ENCODE measurements around the gene CADPS. TPM values are rescaled to one million over a fixed set of nuclear protein-coding genes. Genes with fewer than 3 reads are reported as not detected.

CADPS gene
- total RNA-seq, 1 experiment from 2014 or later, result not detected

DNA sequence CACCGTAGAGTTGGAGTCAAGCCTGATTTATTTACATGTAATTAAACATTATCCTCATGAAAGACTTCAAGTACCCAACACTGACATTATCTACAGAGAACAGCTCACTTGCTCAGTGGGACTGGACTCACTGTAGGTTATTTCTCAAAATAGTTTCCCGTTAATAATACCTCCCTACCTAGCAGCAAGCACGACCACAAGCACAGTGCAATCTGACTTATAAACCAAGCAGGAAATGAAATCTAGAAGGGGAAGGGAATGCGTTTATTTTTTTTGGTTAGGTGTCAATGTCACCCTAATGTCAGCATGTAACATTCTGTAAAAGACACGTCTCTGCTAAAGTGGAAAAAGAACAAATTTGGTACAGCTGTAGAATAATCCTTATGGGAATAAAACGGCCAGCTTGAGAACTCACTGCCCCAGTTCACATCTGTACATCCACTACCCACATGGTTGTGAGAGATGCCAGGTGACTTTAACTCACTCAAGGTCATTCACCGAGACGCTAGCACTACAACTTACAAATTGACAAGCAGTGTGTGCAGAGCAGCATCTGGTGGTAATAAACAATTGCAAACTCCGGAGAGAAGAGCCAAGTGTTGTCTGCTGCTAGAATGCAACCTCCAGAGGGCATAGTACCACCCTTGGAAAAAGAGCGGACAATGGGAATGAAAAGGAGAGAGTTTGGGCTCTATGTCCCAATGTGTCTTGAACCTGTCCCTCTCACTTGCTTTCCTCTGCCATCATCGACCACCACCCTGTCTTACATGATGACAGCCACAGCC lies 242.5 kb downstream of the CADPS start:
- in situ Hi-C loops (cut with HindIII; ENCODE audit: low pct_unique_long_range_greater_than_20kb, low sequenced_read_pairs), result no loop called here
- no peak for ATAC-seq
- BruUV-seq (replicated peaks), result no TSS peak

DNA sequence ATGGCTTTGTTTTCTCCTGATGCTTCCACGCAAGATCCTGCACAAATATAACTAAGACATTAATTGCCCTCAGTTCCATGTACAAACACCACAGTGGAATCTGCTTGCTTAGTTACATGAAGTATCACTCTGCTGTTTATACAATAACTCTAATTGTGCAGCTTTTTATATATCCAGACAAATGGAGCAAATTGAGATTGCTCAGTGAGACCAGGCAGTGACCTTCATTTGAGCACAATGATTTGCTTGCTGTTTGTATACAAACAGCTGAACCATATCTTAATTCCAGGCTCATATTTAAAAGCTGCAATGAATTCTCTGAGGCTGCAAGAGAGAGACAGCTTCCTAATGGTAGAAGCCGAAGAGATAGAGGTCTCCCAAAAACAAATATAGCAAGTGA lies 243.7 kb downstream of the CADPS start:
- Histone ChIP-seq H3K4me1 (ENCODE audit: control insufficient read depth, insufficient read depth, low read length) (no peaks in the 10 kb centered on the region), H3K27me3 (ENCODE audit: control insufficient read depth, insufficient read depth, low read length) (no peaks in the 10 kb centered on the region), H3K27ac (ENCODE audit: low read length) (no peak overlapping the region), H3K4me3 (ENCODE audit: low read depth in 2 of 2, low read length in 2 of 2) (no peak overlapping the region), H3K9me3 (ENCODE audit: control insufficient read depth, insufficient read depth, low read depth, low read length) (no peaks in the 10 kb centered on the region), H3K36me3 (ENCODE audit: control insufficient read depth, insufficient read depth, low read length) (no peaks in the 10 kb centered on the region)
- in situ Hi-C loops (cut with HindIII; ENCODE audit: low pct_unique_long_range_greater_than_20kb, low sequenced_read_pairs), result no loop called here
- no TSS peak for BruUV-seq (replicated peaks)
- POLR2A ChIA-PET, result no interaction called here
- intact Hi-C loops (cut with micrococcal nuclease; ENCODE audit: unreplicated experiment), result no loop called here
- CTCF ChIA-PET, result no interaction called here
- TF ChIP-seq POLR2AphosphoS5 (IDR thresholded peaks at IDR 0.05; ENCODE audit: low read depth, low read length), result no peak
- TF ChIP-seq, protein P1, sequence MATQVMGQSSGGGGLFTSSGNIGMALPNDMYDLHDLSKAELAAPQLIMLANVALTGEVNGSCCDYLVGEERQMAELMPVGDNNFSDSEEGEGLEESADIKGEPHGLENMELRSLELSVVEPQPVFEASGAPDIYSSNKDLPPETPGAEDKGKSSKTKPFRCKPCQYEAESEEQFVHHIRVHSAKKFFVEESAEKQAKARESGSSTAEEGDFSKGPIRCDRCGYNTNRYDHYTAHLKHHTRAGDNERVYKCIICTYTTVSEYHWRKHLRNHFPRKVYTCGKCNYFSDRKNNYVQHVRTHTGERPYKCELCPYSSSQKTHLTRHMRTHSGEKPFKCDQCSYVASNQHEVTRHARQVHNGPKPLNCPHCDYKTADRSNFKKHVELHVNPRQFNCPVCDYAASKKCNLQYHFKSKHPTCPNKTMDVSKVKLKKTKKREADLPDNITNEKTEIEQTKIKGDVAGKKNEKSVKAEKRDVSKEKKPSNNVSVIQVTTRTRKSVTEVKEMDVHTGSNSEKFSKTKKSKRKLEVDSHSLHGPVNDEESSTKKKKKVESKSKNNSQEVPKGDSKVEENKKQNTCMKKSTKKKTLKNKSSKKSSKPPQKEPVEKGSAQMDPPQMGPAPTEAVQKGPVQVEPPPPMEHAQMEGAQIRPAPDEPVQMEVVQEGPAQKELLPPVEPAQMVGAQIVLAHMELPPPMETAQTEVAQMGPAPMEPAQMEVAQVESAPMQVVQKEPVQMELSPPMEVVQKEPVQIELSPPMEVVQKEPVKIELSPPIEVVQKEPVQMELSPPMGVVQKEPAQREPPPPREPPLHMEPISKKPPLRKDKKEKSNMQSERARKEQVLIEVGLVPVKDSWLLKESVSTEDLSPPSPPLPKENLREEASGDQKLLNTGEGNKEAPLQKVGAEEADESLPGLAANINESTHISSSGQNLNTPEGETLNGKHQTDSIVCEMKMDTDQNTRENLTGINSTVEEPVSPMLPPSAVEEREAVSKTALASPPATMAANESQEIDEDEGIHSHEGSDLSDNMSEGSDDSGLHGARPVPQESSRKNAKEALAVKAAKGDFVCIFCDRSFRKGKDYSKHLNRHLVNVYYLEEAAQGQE (IDR thresholded peaks at IDR 0.05; ENCODE audit: insufficient read depth in 1 of 2, low read depth in 2 of 2, low read length in 1 of 2), result no peak
- no peak for TF ChIP-seq TCF7L2 (IDR thresholded peaks at IDR 0.05; ENCODE audit: low read depth, low read length)
- TF ChIP-seq SIN3A (IDR thresholded peaks at IDR 0.05; ENCODE audit: borderline replicate concordance, insufficient read depth, low read depth, low read length), result no peak
- TF ChIP-seq, protein P2, sequence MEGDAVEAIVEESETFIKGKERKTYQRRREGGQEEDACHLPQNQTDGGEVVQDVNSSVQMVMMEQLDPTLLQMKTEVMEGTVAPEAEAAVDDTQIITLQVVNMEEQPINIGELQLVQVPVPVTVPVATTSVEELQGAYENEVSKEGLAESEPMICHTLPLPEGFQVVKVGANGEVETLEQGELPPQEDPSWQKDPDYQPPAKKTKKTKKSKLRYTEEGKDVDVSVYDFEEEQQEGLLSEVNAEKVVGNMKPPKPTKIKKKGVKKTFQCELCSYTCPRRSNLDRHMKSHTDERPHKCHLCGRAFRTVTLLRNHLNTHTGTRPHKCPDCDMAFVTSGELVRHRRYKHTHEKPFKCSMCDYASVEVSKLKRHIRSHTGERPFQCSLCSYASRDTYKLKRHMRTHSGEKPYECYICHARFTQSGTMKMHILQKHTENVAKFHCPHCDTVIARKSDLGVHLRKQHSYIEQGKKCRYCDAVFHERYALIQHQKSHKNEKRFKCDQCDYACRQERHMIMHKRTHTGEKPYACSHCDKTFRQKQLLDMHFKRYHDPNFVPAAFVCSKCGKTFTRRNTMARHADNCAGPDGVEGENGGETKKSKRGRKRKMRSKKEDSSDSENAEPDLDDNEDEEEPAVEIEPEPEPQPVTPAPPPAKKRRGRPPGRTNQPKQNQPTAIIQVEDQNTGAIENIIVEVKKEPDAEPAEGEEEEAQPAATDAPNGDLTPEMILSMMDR (IDR thresholded peaks at IDR 0.05), result no peak
- ATAC-seq (no peak), DNase-seq (ENCODE audit: low read depth, low spot score) (no peak)

More for the DNA sequence above, 242.5 kb downstream of the CADPS start:
- Histone ChIP-seq H3K4me3 (ENCODE audit: low read depth in 2 of 2, low read length in 2 of 2) (no peak overlapping the region), H3K36me3 (ENCODE audit: control insufficient read depth, insufficient read depth, low read length) (no peaks in the 10 kb centered on the region), H3K27me3 (ENCODE audit: control insufficient read depth, insufficient read depth, low read length) (no peaks in the 10 kb centered on the region), H3K27ac (ENCODE audit: low read length) (no peak overlapping the region), H3K9me3 (ENCODE audit: control insufficient read depth, insufficient read depth, low read depth, low read length) (no peaks in the 10 kb centered on the region), H3K4me1 (ENCODE audit: control insufficient read depth, insufficient read depth, low read length) (no peaks in the 10 kb centered on the region)
- TF ChIP-seq TCF7L2 (IDR thresholded peaks at IDR 0.05; ENCODE audit: low read depth, low read length) (no peak), POLR2AphosphoS5 (IDR thresholded peaks at IDR 0.05; ENCODE audit: low read depth, low read length) (no peak)
- TF ChIP-seq, protein P2 (IDR thresholded peaks at IDR 0.05), result peak; percentile 25; the same call in 1 of the 2 replicates
- ChIA-PET CTCF (no interaction called here), POLR2A (no interaction called here)
- no peak for DNase-seq (ENCODE audit: low read depth, low spot score)
- intact Hi-C loops (cut with micrococcal nuclease; ENCODE audit: unreplicated experiment), result no loop called here
